Mesenchymal stem cell (in vitro differentiated cells and primary cell): ENCODE results near the gene ZBTB48. TPM values are rescaled to one million over a fixed set of nuclear protein-coding genes. Genes with fewer than 3 reads are reported as not detected.
A peak's percentile ranks its signal among the peaks of the same experiment; 100 is the strongest.

ENCODE experiments used
- DNase-seq: peaks from one replicate; pipeline ENCODE4 v3.0.0-alpha.2; 2013
- H2AFZ ChIP-seq: one replicate; pipeline ENCODE4 v1.6.1; 2013; ENCODE audit warnings: low read depth, mild to moderate bottlenecking, control low read depth, inconsistent platforms, low read length, moderate library complexity
- H2AK5ac ChIP-seq: 2 replicates; pipeline ENCODE4 v1.6.1; 2013; ENCODE audit warnings: low read length, moderate library complexity, mild to moderate bottlenecking, inconsistent platforms; ENCODE audit not compliant: severe bottlenecking
- H2BK120ac ChIP-seq: one replicate; pipeline ENCODE4 v1.6.1; 2013; ENCODE audit warnings: low read depth, mild to moderate bottlenecking, inconsistent platforms, low read length, moderate library complexity
- H2BK12ac ChIP-seq, 2 experiments: one replicate each; pipeline ENCODE4 v1.6.1; 2013; ENCODE audit warnings: inconsistent platforms in 2 of 2, low read length in 2 of 2, mild to moderate bottlenecking in 2 of 2, moderate library complexity in 2 of 2, control low read depth in 1 of 2
- H2BK15ac ChIP-seq: one replicate; pipeline ENCODE4 v1.6.1; 2013; ENCODE audit warnings: mild to moderate bottlenecking, low read depth, inconsistent platforms; ENCODE audit not compliant: poor library complexity, severe bottlenecking
- H2BK5ac ChIP-seq: 2 replicates; pipeline ENCODE4 v1.6.1; 2013; ENCODE audit warnings: low read depth, mild to moderate bottlenecking, low read length, control low read depth, inconsistent platforms; ENCODE audit not compliant: poor library complexity, severe bottlenecking
- H3K14ac ChIP-seq, 2 experiments: one replicate each; pipeline ENCODE4 v1.6.1; 2013; ENCODE audit warnings: inconsistent platforms in 2 of 2, low read length in 2 of 2, control low read depth in 1 of 2, mild to moderate bottlenecking in 1 of 2, moderate library complexity in 1 of 2
- H3K18ac ChIP-seq, 2 experiments: one replicate each; pipeline ENCODE4 v1.6.1; 2013; ENCODE audit warnings: inconsistent platforms in 2 of 2, low read length in 2 of 2, control low read depth in 1 of 2, low read depth in 1 of 2, mild to moderate bottlenecking in 1 of 2
- H3K23ac ChIP-seq, 2 experiments: one replicate each; pipeline ENCODE4 v1.6.1; 2013; ENCODE audit warnings: inconsistent platforms in 2 of 2, low read length in 2 of 2, mild to moderate bottlenecking in 2 of 2, moderate library complexity in 2 of 2, control low read depth in 1 of 2
- H3K27ac ChIP-seq: 2 replicates; pipeline ENCODE4 v1.5.1; 2013; ENCODE audit warnings: mild to moderate bottlenecking, moderate library complexity, low read length, control low read depth, inconsistent platforms; ENCODE audit not compliant: poor library complexity, severe bottlenecking
- H3K27me3 ChIP-seq, 2 experiments: 2 replicates each; pipeline versions ENCODE4 v1.6.1 to v1.7.0; 2013; ENCODE audit warnings: low read length in 2 of 2, mild to moderate bottlenecking in 2 of 2, moderate library complexity in 2 of 2, control low read depth in 1 of 2, inconsistent platforms in 1 of 2; ENCODE audit not compliant: control insufficient read depth in 1 of 2, insufficient read depth in 1 of 2
- H3K36me3 ChIP-seq, 2 experiments: 2 replicates each; pipeline versions ENCODE4 v1.6.1 to v1.7.0; 2013; ENCODE audit warnings: low read length in 2 of 2, control low read depth in 1 of 2, inconsistent platforms in 1 of 2, low read depth in 1 of 2, mild to moderate bottlenecking in 1 of 2; ENCODE audit not compliant: insufficient read depth in 2 of 2, control insufficient read depth in 1 of 2
- H3K4ac ChIP-seq, 2 experiments: one replicate each; pipeline ENCODE4 v1.6.1; 2013; ENCODE audit warnings: inconsistent platforms in 2 of 2, low read length in 2 of 2, mild to moderate bottlenecking in 2 of 2, moderate library complexity in 2 of 2, control low read depth in 1 of 2, low read depth in 1 of 2
- H3K4me1 ChIP-seq: 2 replicates; pipeline ENCODE4 v1.6.1; 2013; ENCODE audit warnings: low read depth, low read length, control low read depth; ENCODE audit not compliant: control insufficient read depth, insufficient read depth
- H3K4me2 ChIP-seq: 2 replicates; pipeline ENCODE4 v1.6.1; 2013; ENCODE audit warnings: low read length, mild to moderate bottlenecking, inconsistent platforms; ENCODE audit not compliant: poor library complexity, severe bottlenecking
- H3K4me3 ChIP-seq, 2 experiments: 2 replicates each; pipeline versions ENCODE4 v1.5.1 to v1.7.0; 2013; ENCODE audit warnings: low read length in 2 of 2, mild to moderate bottlenecking in 2 of 2, control low read depth in 1 of 2, low read depth in 1 of 2; ENCODE audit not compliant: insufficient read depth in 1 of 2
- H3K79me1 ChIP-seq: replicated peaks from 2 replicates; pipeline ENCODE4 v1.6.1; 2013; ENCODE audit warnings: mild to moderate bottlenecking, control low read depth, low read length, inconsistent platforms; ENCODE audit not compliant: poor library complexity, severe bottlenecking
- H3K9ac ChIP-seq: 2 replicates; pipeline ENCODE4 v1.7.0; 2013; ENCODE audit warnings: mild to moderate bottlenecking, low read length, moderate library complexity
- H3K9me3 ChIP-seq: 2 replicates; pipeline ENCODE4 v1.7.0; 2013; ENCODE audit warnings: mild to moderate bottlenecking, low read length; ENCODE audit not compliant: control insufficient read depth
- H4K8ac ChIP-seq: one replicate; pipeline ENCODE4 v1.6.1; 2013; ENCODE audit warnings: inconsistent platforms, mild to moderate bottlenecking, low read length, moderate library complexity
- H4K91ac ChIP-seq: one replicate; pipeline ENCODE4 v1.6.1; 2013; ENCODE audit warnings: mild to moderate bottlenecking, low read length, inconsistent platforms
- WGBS: methylation state at CpG from one replicate; pipeline ENCODE4 v1.1.7; 2013; ENCODE audit warnings: mixed read lengths; 5-methylcytosine and 5-hydroxymethylcytosine counted together
- small RNA-seq: library from polyadenylated mRNA; stranded (forward); fragments of <200 nt; extraction: miRNeasy Mini kit (QIAGEN cat#:217004); gene quantifications from one replicate; pipeline ENCODE3, GENCODE V24; 2013; ENCODE audit warnings: low read depth

Gene ZBTB48

GRCh38 chr1:6638226-6638625, 58.4 kb downstream of the ZBTB48 start:
- peak overlapping the region; percentile 55 for H3K9ac ChIP-seq

More at GRCh38 chr1:6638226-6638625, 58.4 kb downstream of the ZBTB48 start:
- no peak for DNase-seq
- Histone ChIP-seq H2AK5ac (no peak overlapping the region), H3K9me3 (no peaks in the 10 kb centered on the region), H3K4me2 (no peak overlapping the region), H3K79me1 (peaks cover 1% of the 10 kb centered on the region), H2AFZ (no peak overlapping the region), H3K18ac (no peak overlapping the region), H2BK15ac (no peak overlapping the region), H3K4me1 (peaks cover 2% of the 10 kb centered on the region), H3K36me3 (peaks cover 79 to 82% of the 10 kb centered on the region in 2 experiments), H3K27me3 (no peaks in the 10 kb centered on the region), H2BK5ac (no peak overlapping the region), H3K27ac (no peak overlapping the region), H2BK120ac (no peak overlapping the region), H3K4ac (no peak overlapping the region), H3K14ac (no peak overlapping the region), H4K91ac (no peak overlapping the region), H3K23ac (no peak overlapping the region), H3K4me3 (peak overlapping the region in 1 of 2 experiments; percentile 39), H4K8ac (no peak overlapping the region), H2BK12ac (no peak overlapping the region)
- WGBS: 96% methylated on average over 16 of the region's 18 CpGs

Small RNA genes within 50 kb of the gene (small RNA-seq; reads per million reads assigned to genes)
- not detected for gene RNU6-731P
